ENCODE results near the gene GTF2F2.
"Not testable (repeated sequence)": the region's sequence is repeated elsewhere in the genome, so short reads cannot be mapped to it uniquely, and the experiment has no call there.

GTF2F2 gene

DNA sequence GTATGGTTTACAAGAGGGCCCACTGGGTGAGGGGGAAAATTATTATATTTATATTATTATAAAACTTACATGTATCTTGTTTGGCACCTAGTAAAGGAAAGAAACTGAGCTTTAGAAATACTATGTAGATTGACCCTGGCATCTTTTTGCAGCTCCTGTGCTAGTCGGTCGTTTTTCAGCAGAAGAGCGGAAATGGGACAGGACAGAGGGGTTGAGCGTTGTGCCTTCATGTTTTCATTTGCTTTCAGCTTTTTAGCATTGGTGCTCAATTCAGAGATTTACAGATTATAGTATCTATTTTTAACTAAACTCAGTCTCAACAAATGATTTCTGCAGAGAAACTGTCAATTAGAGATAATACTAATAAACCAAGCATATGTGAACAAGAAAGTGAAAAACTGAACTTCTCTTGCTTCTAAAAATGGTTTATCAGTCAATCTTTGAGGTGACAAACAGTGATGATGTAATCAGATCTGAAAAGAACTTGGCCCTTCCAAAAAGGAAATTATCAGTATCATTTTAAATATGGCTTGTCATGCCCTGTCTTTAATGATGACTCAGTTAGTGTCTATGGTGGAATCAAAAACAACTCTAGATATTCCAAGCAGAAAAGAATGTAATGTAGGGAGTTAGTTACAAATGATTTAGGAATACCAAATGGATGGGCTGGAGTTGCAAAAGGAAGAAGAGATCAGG, 137.5 kb downstream of the GTF2F2 start:
- peak; percentile 29 for DNase-seq

DNA sequence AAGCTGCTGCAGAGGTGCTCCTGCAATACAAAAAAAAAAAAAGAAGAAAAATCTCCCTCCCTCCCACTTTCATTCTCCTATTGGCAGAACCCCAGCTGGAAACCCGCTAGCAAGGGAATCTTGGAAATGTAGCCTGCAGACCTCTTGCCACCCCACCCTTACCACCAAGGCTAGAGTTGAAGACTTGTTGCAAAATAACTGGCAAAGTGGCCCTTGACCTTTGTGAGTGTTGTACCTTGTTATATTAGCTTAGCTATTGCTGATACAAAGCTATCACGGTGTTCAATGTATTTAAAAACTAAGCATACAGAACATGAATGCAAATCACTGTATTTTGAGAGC, 138.0 kb downstream of the GTF2F2 start:
- no peak for DNase-seq

DNA sequence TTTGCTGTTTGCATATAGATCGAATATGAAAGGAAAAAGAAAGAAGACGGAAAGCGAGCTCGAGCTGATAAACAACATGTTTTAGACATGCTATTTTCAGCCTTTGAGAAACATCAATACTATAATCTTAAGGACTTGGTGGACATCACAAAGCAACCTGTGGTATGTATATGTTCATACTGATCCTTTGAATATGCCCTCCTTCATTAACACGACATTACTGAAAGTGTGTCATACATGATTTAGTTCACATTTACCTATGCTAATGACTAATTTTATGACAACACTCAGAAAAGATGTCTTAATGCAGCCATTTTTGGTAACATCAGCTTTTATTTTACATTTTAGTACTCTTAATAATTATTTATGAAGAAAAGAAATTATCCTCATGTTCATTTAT, 146.9 kb downstream of the GTF2F2 start:
- DNase-seq, result no peak

DNA sequence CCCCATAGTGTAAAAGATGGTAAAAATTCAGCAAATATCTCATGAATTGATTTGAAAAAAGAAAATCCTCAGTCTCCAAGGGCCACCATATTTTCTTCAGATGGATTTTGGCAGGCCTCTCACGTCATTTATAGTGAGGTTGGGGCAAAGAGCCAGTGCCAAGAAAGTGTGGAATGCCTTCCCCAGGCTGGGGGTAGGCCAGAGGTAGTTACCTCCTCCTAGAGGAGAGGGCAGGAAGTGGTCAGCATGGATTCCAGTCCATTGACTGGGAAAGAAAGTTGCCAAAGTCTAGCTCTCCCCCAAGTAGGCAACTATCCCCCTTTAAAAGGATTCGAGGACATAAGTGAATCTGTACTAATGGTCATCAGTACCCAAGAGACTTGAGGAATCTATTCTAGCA, 148.9 kb downstream of the GTF2F2 start:
- no peak for DNase-seq

DNA sequence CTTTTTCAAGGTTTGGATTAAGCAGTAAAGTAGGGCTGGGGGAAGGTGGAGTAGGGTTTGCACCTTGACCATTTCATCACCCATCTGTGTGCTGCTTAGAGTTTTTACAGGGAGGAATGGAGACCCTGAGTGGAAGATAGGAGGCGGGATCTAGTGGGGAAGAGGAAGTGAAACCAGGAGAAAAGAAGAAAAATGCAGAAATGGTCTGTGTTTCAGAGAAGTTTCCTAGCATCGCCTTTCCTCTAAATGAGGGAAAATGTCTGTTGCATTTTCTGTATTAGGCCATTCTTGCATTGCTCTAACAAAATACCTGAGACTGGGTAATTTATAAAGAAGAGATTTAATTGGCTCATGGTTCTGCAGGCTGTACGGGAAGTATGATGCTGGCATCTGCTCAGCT, 156.6 kb downstream of the GTF2F2 start:
- no peak for DNase-seq

DNA sequence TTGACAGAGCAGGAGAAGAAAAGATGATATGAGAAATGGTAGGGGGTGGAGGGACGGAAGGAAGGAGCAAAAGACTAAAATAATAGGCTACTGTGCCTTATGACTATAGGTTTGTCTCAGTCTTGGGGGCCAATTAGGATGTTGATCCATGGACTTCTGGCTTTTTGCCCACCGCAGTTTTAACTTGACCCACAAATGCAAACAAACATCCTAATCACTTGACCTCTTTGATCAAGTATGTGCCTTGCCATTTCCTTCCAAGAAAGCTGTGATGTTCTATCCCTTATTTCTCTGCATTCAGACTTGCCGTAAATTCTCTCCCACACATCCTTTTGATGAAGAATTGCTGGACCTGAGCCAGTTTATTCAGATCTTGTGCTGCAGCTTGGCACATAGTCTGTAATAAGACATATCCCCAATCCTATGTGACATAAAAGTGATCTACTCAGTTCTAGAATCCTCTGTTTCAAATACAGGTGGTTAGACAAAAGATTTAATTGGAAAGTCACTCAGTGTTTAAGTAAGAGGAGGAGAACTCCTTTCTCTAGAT, 157.9 kb downstream of the GTF2F2 start:
- peak; percentile 20 for DNase-seq

DNA sequence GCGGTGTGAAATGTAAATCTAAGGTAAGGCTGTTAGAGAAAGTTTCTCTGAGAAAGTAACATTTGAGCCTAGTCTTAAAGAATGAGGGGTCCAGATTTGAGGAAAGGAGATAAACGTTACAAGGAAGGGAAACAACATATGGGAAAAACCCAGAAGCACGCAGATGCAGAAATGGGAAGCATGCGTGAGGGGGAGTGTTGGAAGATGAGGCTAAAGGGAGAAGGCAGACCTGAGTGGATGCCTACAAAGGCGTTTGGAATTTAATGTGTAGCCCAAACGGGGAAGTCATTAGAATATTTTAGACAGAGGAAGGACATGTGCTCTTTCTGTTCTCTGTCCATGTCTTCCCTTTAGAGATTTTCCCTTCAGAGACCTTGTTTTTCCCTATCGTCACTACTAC, 159.7 kb downstream of the GTF2F2 start:
- DNase-seq, result no peak

DNA sequence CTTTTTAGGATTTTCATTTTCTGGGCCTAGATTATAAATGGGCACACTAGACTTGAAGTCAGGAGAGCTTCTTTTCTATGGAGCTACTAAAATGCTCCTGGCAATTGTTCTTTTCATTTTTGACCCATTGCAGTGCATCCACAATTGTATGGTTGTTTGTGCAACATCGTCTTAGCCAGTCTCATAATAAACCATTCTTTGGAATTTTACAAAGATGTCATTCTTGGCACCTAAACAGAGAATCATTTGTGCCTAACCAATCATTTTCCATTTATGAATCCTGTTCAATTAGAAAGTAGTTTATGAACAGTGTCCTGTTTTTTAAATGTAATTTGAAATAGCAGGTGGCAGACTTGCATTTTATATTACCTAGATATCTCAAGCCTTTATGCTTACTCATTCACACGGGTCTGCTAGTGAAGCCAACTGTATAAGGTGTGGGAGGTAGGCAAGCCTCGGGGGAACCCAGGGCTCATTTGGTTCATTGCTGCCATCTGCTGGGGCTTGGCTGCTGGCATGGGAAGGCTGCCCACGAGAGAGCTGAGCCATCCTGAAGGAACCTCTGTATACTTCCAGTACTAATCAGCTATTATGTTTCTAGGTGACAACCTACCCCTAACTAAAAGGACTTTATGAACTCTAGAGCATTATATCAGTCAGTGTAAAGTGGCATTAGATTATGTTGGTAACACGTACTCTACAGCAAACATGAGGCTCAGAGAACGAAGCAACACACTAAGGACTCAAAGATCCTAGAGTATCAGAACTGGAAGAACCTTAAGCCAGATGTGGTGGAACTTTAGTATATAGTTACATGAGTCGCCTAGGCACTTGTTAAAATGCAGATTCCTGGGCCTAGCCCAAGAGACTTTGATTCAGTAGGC, 160.7 kb downstream of the GTF2F2 start:
- peak; percentile 86 for DNase-seq

DNA sequence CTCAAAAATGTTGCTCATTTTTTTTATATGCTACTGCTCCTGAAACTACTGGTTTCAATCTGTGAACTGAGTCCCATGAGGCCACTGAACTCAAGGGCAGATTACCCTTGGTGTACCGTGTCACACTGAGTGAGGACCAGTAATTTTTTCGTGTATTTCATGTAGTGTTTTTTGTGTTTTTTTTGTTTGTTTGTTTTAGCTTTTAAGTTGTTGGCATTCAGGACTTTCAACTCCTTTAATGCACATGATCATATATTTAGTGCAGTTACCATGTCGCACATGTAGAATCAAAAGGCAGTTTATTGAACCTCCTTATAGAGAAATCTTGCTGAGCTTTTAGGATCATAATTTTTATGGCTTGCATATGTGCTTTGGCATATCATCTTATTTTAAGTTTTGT, 162.7 kb downstream of the GTF2F2 start:
- DNase-seq, result no peak

DNA sequence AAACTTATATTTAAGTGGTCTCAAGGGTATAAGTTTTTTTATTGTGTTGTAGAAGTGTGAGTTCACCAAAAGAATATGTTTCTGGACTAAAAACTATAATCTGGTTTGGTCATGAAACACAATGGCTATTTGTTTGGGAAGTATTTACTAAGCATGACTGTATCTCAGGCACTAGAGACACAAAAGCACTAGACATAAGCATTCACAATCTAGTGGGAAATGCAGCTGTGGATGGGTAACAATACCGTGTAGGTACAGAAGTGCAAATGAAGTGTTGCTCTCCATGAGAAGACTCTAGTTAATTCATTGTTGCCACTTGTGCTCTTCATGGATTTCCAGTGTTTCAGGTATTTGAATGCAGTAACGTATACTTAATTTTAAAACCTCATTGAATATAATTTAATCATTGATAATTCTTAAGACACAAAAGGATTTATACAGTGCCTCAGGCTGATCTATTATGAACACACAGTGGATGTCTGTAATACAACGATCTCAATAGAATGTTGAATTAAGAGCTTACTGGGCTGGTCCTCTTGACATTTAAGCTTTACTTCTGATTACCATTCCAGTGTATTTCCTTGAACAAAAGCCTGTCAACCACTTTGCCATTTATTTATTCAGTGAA, 169.7 kb downstream of the GTF2F2 start:
- no peak for DNase-seq

DNA sequence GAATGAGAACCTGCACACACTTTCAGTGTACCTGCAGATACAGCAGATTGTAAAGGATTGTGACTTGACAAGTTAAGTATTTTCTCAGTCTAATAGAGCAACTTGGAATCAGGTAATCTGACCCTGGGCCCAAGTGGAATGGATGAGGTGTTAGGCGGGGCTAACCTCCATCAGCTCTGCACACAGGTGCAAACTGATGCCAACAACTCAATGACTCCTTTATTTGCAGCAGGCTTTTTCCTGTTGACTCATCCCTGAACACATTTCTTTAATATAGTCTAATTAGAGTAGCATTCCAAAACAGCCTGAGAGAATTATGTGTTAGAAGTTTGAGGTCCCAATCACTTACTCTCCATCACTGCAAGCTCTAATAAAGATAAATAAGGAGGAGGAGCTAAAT, 171.9 kb downstream of the GTF2F2 start:
- no peak for DNase-seq

DNA sequence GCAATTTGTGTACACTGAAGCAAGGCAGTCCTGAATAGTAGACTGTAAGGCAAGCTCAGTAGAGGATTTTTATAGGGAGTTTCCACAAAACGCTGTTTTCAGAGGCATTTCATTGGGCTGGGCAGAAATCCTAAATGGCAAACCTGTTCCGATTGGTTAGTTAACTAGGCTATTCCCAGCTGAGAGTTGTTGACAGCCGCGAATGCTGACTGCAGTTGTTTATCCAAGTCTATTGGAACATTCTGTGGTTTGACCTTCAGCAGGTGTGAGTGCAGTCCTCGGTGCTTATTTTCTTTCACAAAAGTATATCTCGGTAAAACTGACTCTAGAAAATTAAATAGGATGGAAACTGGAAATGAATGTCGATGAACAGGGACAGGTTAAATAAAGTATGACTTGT, 175.2 kb downstream of the GTF2F2 start:
- DNase-seq, result no peak

DNA sequence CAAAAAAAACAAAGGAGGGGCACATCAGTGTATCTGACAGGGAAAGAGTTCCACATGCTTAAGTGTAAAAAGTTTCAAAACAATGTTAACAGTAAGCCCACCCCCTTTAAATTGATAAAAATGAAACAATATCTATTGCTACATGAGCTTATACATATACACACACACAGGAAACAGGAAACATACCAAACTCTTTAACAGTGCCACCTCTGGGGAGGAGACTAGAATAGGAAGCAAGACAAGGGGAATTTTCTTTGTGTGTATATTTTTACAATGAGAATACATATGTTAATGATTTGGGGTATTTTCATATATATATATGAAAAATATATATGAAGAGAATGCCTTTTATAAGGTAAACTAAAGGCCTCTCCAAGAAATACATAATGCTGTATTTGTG, 175.9 kb downstream of the GTF2F2 start:
- DNase-seq, result no peak

DNA sequence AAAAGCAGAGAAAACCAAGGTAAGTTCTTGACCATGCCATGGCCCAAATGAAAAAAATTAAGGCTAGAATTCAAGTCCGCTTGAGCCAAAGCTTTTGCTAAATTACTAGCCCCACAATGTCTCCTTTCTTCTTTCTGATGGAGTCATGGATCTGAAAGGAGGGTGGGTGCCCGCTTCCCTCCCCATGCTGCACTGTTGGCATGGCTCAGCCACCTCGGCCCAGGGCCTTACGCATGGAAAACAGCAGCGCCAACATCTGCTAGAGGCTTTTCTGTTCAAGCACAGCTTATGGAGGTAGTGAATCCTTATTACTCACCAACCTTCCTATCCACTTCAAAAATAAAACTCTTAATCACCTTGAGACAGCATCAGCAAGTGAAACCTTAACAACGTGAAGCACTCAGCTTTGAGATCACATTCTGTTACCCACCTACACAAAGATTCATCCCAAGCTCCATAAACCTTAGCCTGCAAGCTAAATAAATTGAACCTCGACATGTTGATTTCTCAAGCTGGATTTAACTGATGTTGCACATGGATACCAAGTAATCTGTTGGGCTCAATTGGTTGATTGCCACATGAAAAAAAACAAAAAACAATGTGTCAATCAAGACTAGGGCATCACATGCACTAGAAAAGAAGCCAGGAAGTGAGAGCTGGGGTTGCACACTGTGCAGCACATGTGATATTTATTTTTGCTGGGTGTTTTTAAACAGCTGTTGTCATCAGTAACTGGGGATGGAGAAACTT, 177.3 kb downstream of the GTF2F2 start:
- DNase-seq, result peak; percentile 27

DNA sequence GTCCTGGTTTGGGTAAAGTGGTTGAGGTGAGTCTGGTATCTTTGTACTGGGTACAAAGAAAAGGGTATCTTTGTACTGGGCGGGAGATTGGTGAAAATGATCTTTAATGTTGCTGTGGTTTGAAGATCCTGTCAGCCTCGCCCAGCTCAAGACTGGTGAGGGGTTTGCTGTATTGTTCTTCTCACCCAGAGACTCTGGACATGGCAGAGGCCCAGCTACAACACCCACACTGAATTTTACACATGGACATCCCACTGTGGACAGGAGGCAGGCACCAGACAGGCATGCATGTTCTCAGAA, 177.8 kb downstream of the GTF2F2 start:
- DNase-seq, result no peak

DNA sequence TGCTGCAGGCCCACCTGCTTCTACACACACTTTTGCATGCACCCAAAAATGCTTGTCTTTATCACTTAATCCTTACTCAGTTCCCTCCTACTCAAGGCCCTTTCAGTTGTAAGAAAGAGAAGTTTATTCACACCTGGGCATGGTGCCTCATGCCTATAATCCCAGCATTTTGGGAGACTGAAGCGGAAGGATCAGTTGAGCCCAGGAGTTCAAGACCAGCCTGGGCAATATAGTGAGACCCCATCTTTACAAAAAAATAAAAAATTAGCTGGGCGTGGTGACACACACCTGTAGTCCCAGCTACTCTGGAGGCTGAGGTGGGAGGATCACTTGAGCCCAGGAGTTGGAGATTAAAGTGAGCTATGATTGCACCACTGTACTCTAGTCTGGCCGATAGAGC, 178.2 kb downstream of the GTF2F2 start:
- not testable (repeated sequence) for DNase-seq

DNA sequence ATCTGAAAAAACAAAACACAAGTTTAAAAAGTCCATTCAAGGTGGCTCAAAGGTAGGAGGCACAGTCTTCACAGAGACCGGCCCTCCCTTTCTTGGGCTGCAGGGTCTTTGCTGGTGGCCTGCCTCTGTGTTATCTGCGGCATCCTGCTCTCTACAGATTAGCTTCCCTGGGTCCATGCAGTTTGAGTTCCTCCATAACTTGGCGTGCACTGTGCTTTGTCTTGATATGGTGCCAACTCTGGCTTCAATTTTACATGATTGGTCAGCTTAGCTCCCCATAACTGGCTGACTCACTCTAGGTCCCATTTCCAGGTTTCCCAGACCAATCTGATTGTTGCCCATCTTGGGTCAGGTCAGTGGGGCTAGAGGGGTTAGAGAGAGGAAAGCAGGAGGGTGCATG, 178.9 kb downstream of the GTF2F2 start:
- DNase-seq, result peak; percentile 89

DNA sequence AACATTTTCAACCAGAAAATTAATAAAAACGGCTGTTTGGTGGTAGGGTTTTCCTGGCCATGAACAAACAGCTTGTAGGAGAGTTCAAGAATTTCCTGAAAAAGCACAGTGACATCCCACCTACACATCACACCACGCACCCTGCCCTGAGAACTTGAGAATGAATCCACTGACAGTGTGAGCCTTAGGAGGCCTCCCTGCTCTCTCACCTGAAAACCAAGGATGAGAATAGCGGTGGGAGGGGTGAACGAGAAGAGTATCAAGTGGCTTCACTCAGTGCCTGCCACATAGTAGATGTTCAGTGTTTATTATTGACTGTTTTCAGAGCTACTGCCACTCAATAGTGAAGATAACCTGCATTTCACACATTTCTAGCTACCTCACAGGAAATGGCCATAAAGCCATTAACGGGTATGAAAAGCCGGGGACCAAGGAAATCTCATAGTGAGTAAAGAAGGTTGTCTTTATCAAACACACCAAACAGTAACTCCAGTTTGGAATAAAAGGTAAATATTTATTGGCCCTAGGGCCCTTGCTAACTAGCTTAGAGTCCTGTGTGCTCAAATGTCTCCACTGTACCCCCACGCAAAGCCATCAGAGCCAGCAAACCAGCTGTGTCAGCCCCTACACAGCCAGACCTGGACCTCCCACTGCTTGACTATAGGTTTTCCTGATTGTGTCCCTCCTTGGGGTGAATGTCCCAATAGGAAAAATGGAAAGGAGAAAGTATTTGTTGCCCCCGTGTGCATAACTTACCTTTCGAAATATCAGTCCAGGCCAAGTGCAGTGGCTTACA, 180.1 kb downstream of the GTF2F2 start:
- DNase-seq, result no peak

DNA sequence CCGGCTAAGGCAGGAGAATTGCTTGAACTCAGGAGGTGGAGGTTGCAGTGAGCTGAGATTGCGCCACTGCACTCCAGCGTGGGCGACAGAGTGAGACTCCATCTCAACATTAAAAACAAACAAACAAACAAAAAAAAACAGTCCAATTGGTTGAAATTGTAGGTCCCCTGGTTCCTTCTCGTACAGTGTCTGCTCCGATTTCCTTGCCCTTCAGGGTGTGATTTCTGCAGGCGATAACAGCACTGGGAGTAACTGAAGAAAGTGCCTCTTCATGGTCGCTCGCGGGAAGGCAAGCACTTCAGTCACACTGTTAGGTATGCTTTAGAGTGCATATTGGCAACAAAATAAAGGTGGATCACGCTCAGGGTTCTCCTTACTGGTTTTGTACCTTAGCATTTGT, 181.0 kb downstream of the GTF2F2 start:
- peak; percentile 48 for DNase-seq

DNA sequence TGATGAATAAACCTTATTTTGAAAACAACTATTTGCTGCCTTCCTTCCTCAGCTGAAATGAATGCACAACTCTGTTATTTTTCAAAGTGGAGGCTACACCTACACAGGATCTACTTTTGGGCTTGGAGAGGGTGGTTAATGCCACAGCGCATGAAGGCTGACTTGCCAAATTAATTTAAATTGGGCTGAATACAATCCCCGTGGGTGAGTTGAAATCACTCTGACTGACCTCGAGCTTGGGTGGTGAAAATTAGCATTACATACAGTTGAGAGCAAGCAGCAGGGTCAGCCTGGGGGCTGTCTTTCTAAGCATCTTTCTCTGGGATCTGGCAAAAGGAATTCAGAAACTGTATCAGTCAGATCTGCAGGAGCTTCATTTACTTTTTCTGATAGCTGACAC, 182.2 kb downstream of the GTF2F2 start:
- no peak for DNase-seq

DNA sequence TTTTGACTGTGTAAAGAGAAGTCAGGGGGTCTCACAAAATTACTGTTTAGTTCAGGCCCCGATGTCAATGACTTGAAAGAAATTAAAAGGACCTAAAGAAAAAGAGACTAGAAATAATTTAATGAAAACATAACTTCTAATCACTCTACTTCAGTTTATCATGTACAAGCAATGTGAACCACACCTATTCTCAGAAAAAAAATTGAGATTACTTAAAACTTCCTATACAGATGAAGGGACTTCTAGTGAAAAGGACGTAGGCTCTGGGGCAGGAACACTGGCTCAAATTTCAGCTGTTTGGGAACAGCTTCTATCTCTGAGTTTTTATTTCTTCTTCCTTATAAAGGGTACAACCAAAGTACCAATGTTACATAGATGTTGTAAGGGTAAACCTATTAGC, 182.7 kb downstream of the GTF2F2 start:
- peak; percentile 53 for DNase-seq

DNA sequence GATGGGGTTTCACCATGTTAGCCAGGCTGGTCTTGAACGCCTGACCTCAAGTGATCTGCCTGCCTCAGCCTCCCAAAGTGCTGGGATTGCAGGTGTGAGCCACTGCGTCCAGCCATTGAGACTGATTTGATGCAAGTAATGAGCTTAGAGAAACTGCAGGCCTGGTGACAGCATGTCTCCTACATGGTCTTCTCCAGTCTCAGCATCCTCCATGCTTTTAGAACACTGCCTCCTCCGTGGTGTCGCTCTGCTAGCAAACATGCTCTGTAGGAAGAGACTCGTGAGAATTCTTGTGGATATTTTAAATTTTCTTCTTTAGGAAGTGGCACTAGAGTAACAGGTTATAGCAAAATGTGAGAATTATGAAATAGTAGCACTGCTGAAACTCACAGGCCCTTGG, 183.6 kb downstream of the GTF2F2 start:
- no peak for DNase-seq

Data from hematopoietic multipotent progenitor cell treated with erythropoietin and hydrocortisone succinate and interleukin-3 and kit ligand, for 6 days (in vitro differentiated cells).